Esophagus mucosa (tissue), 1 donor: ENCODE measurements around the gene SMIM45.

Experiments used
- ATAC-seq: fragments of 200-7000 bp; cut with Tn5 transposase; one replicate; pipeline ENCODE4 v1.9.1; 2020
- donor health status: DM: yes; HTN: yes; CAD: no.

The SMIM45 gene

GRCh38 chr22:41915786-41916493 is 36.0 kb upstream of the SMIM45 start:
- no peak for ATAC-seq

- no peak for ATAC-seq
These were observed 35.1 kb upstream of the SMIM45 start for GRCh38 chr22:41916745-41917358.

- ATAC-seq: no peak
These were observed 34.5 kb upstream of the SMIM45 start for GRCh38 chr22:41917375-41917902.

- ATAC-seq: peak; percentile 2
These were observed 33.8 kb upstream of the SMIM45 start for GRCh38 chr22:41917903-41918791.

GRCh38 chr22:41919357-41920224 is 32.4 kb upstream of the SMIM45 start:
- ATAC-seq: peak; percentile 55

GRCh38 chr22:41920271-41920976 is 31.5 kb upstream of the SMIM45 start:
- ATAC-seq: peak; percentile 12

GRCh38 chr22:41922328-41922727 is 29.6 kb upstream of the SMIM45 start:
- no peak for ATAC-seq

- ATAC-seq: no peak
These were observed 28.9 kb upstream of the SMIM45 start for GRCh38 chr22:41922940-41923594.

- no peak for ATAC-seq
These were observed 28.2 kb upstream of the SMIM45 start for GRCh38 chr22:41923595-41924276.

- peak; percentile 67 for ATAC-seq
These were observed 26.0 kb upstream of the SMIM45 start for GRCh38 chr22:41925783-41926460.

GRCh38 chr22:41927813-41928212 is 24.1 kb upstream of the SMIM45 start:
- no peak for ATAC-seq

- no peak for ATAC-seq
These were observed 23.1 kb upstream of the SMIM45 start for GRCh38 chr22:41928593-41929417.

- no peak for ATAC-seq
These were observed 22.5 kb upstream of the SMIM45 start for GRCh38 chr22:41929418-41929810.

GRCh38 chr22:41931701-41932269 is 20.2 kb upstream of the SMIM45 start:
- ATAC-seq: no peak

- no peak for ATAC-seq
These were observed 19.6 kb upstream of the SMIM45 start for GRCh38 chr22:41932353-41932752.

GRCh38 chr22:41933411-41934177 is 18.4 kb upstream of the SMIM45 start:
- no peak for ATAC-seq

- no peak for ATAC-seq
These were observed 17.5 kb upstream of the SMIM45 start for GRCh38 chr22:41934284-41935014.
